GM21447 (cell line): ENCODE results near the gene EYA2.

Experiments used
- ATAC-seq: cut with Tn5 transposase; IDR thresholded peaks from one replicate; pipeline ENCODE4 v1.9.1; 2021; ENCODE audit not compliant: unreplicated experiment

Gene EYA2

DNA sequence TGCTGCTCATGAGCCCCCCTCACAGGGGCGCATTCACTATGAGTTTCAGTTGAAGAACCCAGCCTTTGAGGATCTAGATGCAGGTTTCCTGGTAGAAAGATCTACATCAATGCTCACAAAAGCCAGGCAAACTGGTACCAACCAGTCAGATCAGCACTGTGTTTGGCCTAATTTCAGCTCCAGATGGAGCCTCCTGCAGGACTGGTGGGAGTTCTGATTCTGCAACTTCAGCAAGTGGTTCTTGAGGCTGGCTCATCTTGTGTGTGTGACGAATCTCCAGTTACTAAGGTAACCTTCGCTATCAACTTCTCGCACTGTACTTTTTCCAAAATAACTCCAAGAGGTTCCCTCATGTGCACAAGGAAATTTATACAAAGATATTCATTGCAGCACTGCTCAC lies 343.1 kb downstream of the EYA2 start:
- no peak for ATAC-seq
